Head of caudate nucleus (tissue), 42 donors: ENCODE measurements around the gene SLC22A9.
"Not testable (repeated sequence)": the region's sequence is repeated elsewhere in the genome, so short reads cannot be mapped to it uniquely, and the experiment has no call there.

Experiments used
- DNase-seq, 42 donors: peaks; one replicate each; pipeline versions ENCODE4 v3.0.0 to v3.0.0-alpha.2; 2020 to 2021; ENCODE audit warnings: mixed read lengths in 7 of 42
- intact Hi-C: fragments of 100-400 bp; cut with DNase I; formaldehyde crosslinking; loops from one replicate; pipeline ENCODE4 v1.15.0; 2022

SLC22A9 gene

GRCh38 chr11:63435831-63436230 lies 66.2 kb downstream of the SLC22A9 start:
- DNase-seq, intact Hi-C loops: not testable (repeated sequence)

GRCh38 chr11:63443714-63444113 lies 74.1 kb downstream of the SLC22A9 start:
- no peak for DNase-seq
- intact Hi-C loops = no loop called here

- intact Hi-C loops = no loop called here
- no peak for DNase-seq
Observed at GRCh38 chr11:63444160-63444559, 74.6 kb downstream of the SLC22A9 start.

- DNase-seq = no peak
- intact Hi-C loops = no loop called here
Observed at GRCh38 chr11:63445118-63445517, 75.5 kb downstream of the SLC22A9 start.

GRCh38 chr11:63445720-63446119 lies 76.1 kb downstream of the SLC22A9 start:
- intact Hi-C loops = no loop called here

GRCh38 chr11:63448646-63449045 lies 79.1 kb downstream of the SLC22A9 start:
- no peak for DNase-seq
- intact Hi-C loops = no loop called here

More at GRCh38 chr11:63445720-63446119, 76.1 kb downstream of the SLC22A9 start:
- DNase-seq = peak in 26 of 42 donors; percentile 9 to 80 (median 34)

- no peak for DNase-seq
- intact Hi-C loops = no loop called here
Observed at GRCh38 chr11:63459586-63459985, 90.0 kb downstream of the SLC22A9 start.
